Hepatocyte (in vitro differentiated cells): ENCODE results near the gene IFNA1.
"Not testable (repeated sequence)": the region's sequence is repeated elsewhere in the genome, so short reads cannot be mapped to it uniquely, and the experiment has no call there.

Experiments
- CTCF ChIP-seq: fragments of 200-600 bp; sonication (generic); IDR thresholded peaks from 2 replicates; pipeline ENCODE4 v1.5.1; 2016; ENCODE audit warnings: antibody characterized with exemption, mild to moderate bottlenecking; ENCODE audit not compliant: poor library complexity
- EZH2 ChIP-seq: fragments of 200-600 bp; sonication (generic); IDR thresholded peaks from 2 replicates; pipeline ENCODE4 v1.6.1; 2016; ENCODE audit warnings: antibody characterized with exemption, mild to moderate bottlenecking, borderline replicate concordance

DNA sequence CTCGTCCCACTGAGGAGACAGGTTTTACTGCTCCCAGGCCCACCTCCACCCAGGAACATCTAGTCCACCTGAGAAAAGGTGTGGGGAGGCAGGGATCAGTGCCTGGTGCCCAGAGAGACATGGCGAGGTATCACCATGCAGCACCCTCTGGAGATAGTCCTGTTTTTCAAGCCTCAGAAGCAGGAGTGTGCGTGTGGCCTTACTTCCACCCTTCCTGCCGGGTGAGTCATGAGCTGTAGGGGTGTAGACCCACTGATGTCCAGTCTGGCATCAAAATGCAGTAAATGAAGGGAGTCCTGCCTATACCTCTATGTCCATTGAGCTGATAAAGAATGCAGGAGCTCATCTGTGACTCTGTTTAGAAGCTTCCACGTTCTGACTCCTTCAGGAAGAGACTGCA is 9.1 kb downstream of the IFNA1 start:
- TF ChIP-seq CTCF, EZH2: not testable (repeated sequence)
